CD1c-positive myeloid dendritic cell (primary cell): ENCODE measurements around the gene NOC3L.

Experiments
- DNase-seq: peaks from one replicate; pipeline ENCODE4 v3.0.0-alpha.2; 2016; ENCODE audit errors: extremely low spot score

The NOC3L gene

GRCh38 chr10:94303929-94304328 is 58.8 kb downstream of the NOC3L start:
- DNase-seq: no peak

GRCh38 chr10:94300042-94300441 is 62.7 kb downstream of the NOC3L start:
- DNase-seq: no peak

GRCh38 chr10:94299417-94299816 is 63.3 kb downstream of the NOC3L start:
- no peak for DNase-seq

- DNase-seq: no peak
Measured at GRCh38 chr10:94294168-94294567, 68.6 kb downstream of the NOC3L start.

GRCh38 chr10:94293354-94293753 is 69.4 kb downstream of the NOC3L start:
- DNase-seq: no peak

GRCh38 chr10:94292434-94293090 is 70.2 kb downstream of the NOC3L start:
- no peak for DNase-seq

GRCh38 chr10:94288361-94289101 is 74.2 kb downstream of the NOC3L start:
- no peak for DNase-seq

- DNase-seq: no peak
Measured at GRCh38 chr10:94287336-94287735, 75.4 kb downstream of the NOC3L start.

- no peak for DNase-seq
Measured at GRCh38 chr10:94286901-94287300, 75.8 kb downstream of the NOC3L start.

- no peak for DNase-seq
Measured at GRCh38 chr10:94285271-94285670, 77.5 kb downstream of the NOC3L start.
